ENCODE data around the gene OTOP2.
A peak's percentile ranks its signal among the peaks of the same experiment; 100 is the strongest.

The OTOP2 gene

GRCh38 chr17:74964246-74964761 lies 40.2 kb downstream of the OTOP2 start:
- no peak for TF ChIP-seq ZNF585B (tag by site-specific recombination; IDR thresholded peaks at IDR 0.05)
- no peak for TF ChIP-seq ZNF133 (tag by site-specific recombination; IDR thresholded peaks at IDR 0.05)
- TF ChIP-seq ZNF184 (tag by site-specific recombination; IDR thresholded peaks at IDR 0.05), result no peak
- TF ChIP-seq ZNF830 (tag by site-specific recombination; IDR thresholded peaks at IDR 0.05; ENCODE audit: low read depth), result no peak
- no peak for TF ChIP-seq KLF1 (tag by site-specific recombination; IDR thresholded peaks at IDR 0.05)
- TF ChIP-seq KLF7 (tag by site-specific recombination; IDR thresholded peaks at IDR 0.05; ENCODE audit: borderline replicate concordance), result no peak
- no peak for TF ChIP-seq ZNF768 (tag by site-specific recombination; IDR thresholded peaks at IDR 0.05)
- TF ChIP-seq ZNF48 (tag by site-specific recombination; IDR thresholded peaks at IDR 0.05), result no peak
- no peak for TF ChIP-seq ZBTB8A (tag by site-specific recombination; IDR thresholded peaks at IDR 0.05)
- TF ChIP-seq CTCF (tag by site-specific recombination; IDR thresholded peaks at IDR 0.05), result no peak
- no peak for TF ChIP-seq ZNF24 (tag by site-specific recombination; IDR thresholded peaks at IDR 0.05)
- no peak for TF ChIP-seq ZNF549 (tag by site-specific recombination; IDR thresholded peaks at IDR 0.05)
- TF ChIP-seq ZNF521 (tag by site-specific recombination; IDR thresholded peaks at IDR 0.05), result no peak
- no peak for TF ChIP-seq ZFP69B (tag by site-specific recombination; IDR thresholded peaks at IDR 0.05)
- Histone ChIP-seq H3K4me3 (ENCODE audit: low read depth, low read length) (no peak overlapping the region), H3K9me3 (ENCODE audit: control insufficient read depth, insufficient read depth, low read depth, low read length) (no peaks in the 10 kb centered on the region), H3K4me1 (ENCODE audit: control insufficient read depth, insufficient read depth, low read length) (no peaks in the 10 kb centered on the region), H3K27ac (ENCODE audit: extremely low read depth, low read depth, low read length) (no peak overlapping the region), H3K36me3 (ENCODE audit: control insufficient read depth in 2 of 2, insufficient read depth in 1 of 2, low read length in 2 of 2) (peaks cover 0 to 12% of the 10 kb centered on the region in 2 experiments; a peak in 2 of 3 replicates)
- POLR2A ChIA-PET, result interaction anchor here (1.4 kb wide), 1 partner anchor 48 kb away, joined by 5 read pairs; the partner anchor contains the start of gene MRPL58
- CTCF ChIA-PET, result interaction anchor here (0.6 to 1.4 kb wide), 6 partner anchors 9 to 238 kb away, joined by 3 to 10 read pairs (median 4); partner anchors contain the start of gene HID1

GRCh38 chr17:74964988-74965622 lies 41.0 kb downstream of the OTOP2 start:
- no peak overlapping the region for H3K27ac ChIP-seq (ENCODE audit: extremely low read depth, low read depth, low read length)
- H3K9me3 ChIP-seq (ENCODE audit: control insufficient read depth, insufficient read depth, low read depth, low read length), result no peaks in the 10 kb centered on the region
- H3K4me1 ChIP-seq (ENCODE audit: control insufficient read depth, insufficient read depth, low read length), result no peaks in the 10 kb centered on the region
- POLR2A ChIA-PET, result no interaction called here
- TF ChIP-seq AEBP2 (tag by site-specific recombination; IDR thresholded peaks at IDR 0.05; ENCODE audit: borderline replicate concordance) (no peak), BCL11A (tag by site-specific recombination; IDR thresholded peaks at IDR 0.05; ENCODE audit: low read depth) (no peak), HIC1 (tag by site-specific recombination; IDR thresholded peaks at IDR 0.05) (0 out of 2 replicates have a peak, but pooled peaks have one; percentile 28), ZNF18 (tag by site-specific recombination; IDR thresholded peaks at IDR 0.05) (no peak), SETDB1 (IDR thresholded peaks at IDR 0.05; ENCODE audit: insufficient read length, low read length) (no peak), ZNF266 (tag by site-specific recombination; IDR thresholded peaks at IDR 0.05; ENCODE audit: low read depth) (no peak), KLF7 (tag by site-specific recombination; IDR thresholded peaks at IDR 0.05; ENCODE audit: borderline replicate concordance) (no peak), ZNF366 (tag by site-specific recombination; conservative IDR thresholded peaks at IDR 0.05) (0 out of 2 replicates have a peak, but pooled peaks have one; percentile 22)
- H3K36me3 ChIP-seq (ENCODE audit: control insufficient read depth in 2 of 2, insufficient read depth in 1 of 2, low read length in 2 of 2), result peaks cover 0 to 8% of the 10 kb centered on the region in 2 experiments; a peak in 2 of 3 replicates
- CTCF ChIA-PET, result no interaction called here
- no peak overlapping the region for H3K4me3 ChIP-seq (ENCODE audit: low read depth, low read length)

Data from HEK293 (cell line).